ENCODE data around the gene GOLGA7B. TPM values are rescaled to one million over a fixed set of nuclear protein-coding genes. Genes with fewer than 3 reads are reported as not detected.

Gene GOLGA7B
- total RNA-seq, 1 experiment from 2014 or later = 1.5 TPM

- H3K36me3 ChIP-seq (ENCODE audit: control insufficient read depth, insufficient read depth, low read length) = no peaks in the 10 kb centered on the region
- H3K27me3 ChIP-seq (ENCODE audit: control insufficient read depth, insufficient read depth, low read length) = peaks cover 11% of the 10 kb centered on the region
- intact Hi-C loops (cut with micrococcal nuclease; ENCODE audit: unreplicated experiment) (no loop called here), in situ Hi-C loops (cut with HindIII; ENCODE audit: low pct_unique_long_range_greater_than_20kb, low sequenced_read_pairs) (no loop called here)
- H3K27ac ChIP-seq (ENCODE audit: low read length) = no peak overlapping the region
- H3K4me3 ChIP-seq (ENCODE audit: low read depth in 2 of 2, low read length in 2 of 2) = no peak overlapping the region
- H3K9me3 ChIP-seq (ENCODE audit: control insufficient read depth, insufficient read depth, low read depth, low read length) = no peaks in the 10 kb centered on the region
- ATAC-seq (no peak), DNase-seq (ENCODE audit: low read depth, low spot score) (no peak)
- POLR2A ChIA-PET = interaction anchor here (0.6 kb wide), 1 partner anchor 9 kb away, joined by 3 read pairs; no protein-coding TSS in a partner anchor
- no peaks in the 10 kb centered on the region for H3K4me1 ChIP-seq (ENCODE audit: control insufficient read depth, insufficient read depth, low read length)
- BruUV-seq (replicated peaks) = no TSS peak
- TF ChIP-seq SIN3A (IDR thresholded peaks at IDR 0.05; ENCODE audit: borderline replicate concordance, insufficient read depth, low read depth, low read length) (no peak), REST (IDR thresholded peaks at IDR 0.05; ENCODE audit: insufficient read depth in 1 of 2, low read depth in 2 of 2, low read length in 1 of 2) (no peak), TCF7L2 (IDR thresholded peaks at IDR 0.05; ENCODE audit: low read depth, low read length) (no peak), POLR2AphosphoS5 (IDR thresholded peaks at IDR 0.05; ENCODE audit: low read depth, low read length) (no peak), CTCF (IDR thresholded peaks at IDR 0.05) (no peak)
- CTCF ChIA-PET = interaction anchor here (0.6 kb wide), 1 partner anchor 555 kb away, joined by 8 read pairs; no protein-coding TSS in a partner anchor
Measured at GRCh38 chr10:97852277-97852676, 2.6 kb downstream of the GOLGA7B start.

GRCh38 chr10:97852840-97853405 lies 3.3 kb downstream of the GOLGA7B start:
- Histone ChIP-seq H3K4me3 (ENCODE audit: low read depth in 2 of 2, low read length in 2 of 2) (no peak overlapping the region), H3K27ac (ENCODE audit: low read length) (no peak overlapping the region), H3K4me1 (ENCODE audit: control insufficient read depth, insufficient read depth, low read length) (no peaks in the 10 kb centered on the region), H3K36me3 (ENCODE audit: control insufficient read depth, insufficient read depth, low read length) (no peaks in the 10 kb centered on the region), H3K27me3 (ENCODE audit: control insufficient read depth, insufficient read depth, low read length) (peaks cover 14% of the 10 kb centered on the region), H3K9me3 (ENCODE audit: control insufficient read depth, insufficient read depth, low read depth, low read length) (no peaks in the 10 kb centered on the region)
- no TSS peak for BruUV-seq (replicated peaks)
- DNase-seq (ENCODE audit: low read depth, low spot score) (no peak), ATAC-seq (no peak)
- TF ChIP-seq POLR2AphosphoS5 (IDR thresholded peaks at IDR 0.05; ENCODE audit: low read depth, low read length) = no peak
- no peak for TF ChIP-seq TCF7L2 (IDR thresholded peaks at IDR 0.05; ENCODE audit: low read depth, low read length)
- no peak for TF ChIP-seq CTCF (IDR thresholded peaks at IDR 0.05)
- intact Hi-C loops (cut with micrococcal nuclease; ENCODE audit: unreplicated experiment) = no loop called here
- CTCF ChIA-PET = no interaction called here
- POLR2A ChIA-PET = no interaction called here
- in situ Hi-C loops (cut with HindIII; ENCODE audit: low pct_unique_long_range_greater_than_20kb, low sequenced_read_pairs) = no loop called here
